Kidney epithelial cell (primary cell): ENCODE results near the gene ROR1. TPM values are rescaled to one million over a fixed set of nuclear protein-coding genes. Genes with fewer than 3 reads are reported as not detected.

ENCODE experiments used
- DNase-seq: peaks from one replicate; pipeline ENCODE4 v3.0.0-alpha.2; 2010; ENCODE audit warnings: low read depth
- H3K27me3 ChIP-seq: 2 replicates; pipeline ENCODE4 v1.6.0; 2011; ENCODE audit warnings: low read length; ENCODE audit not compliant: control insufficient read depth, insufficient read depth
- H3K36me3 ChIP-seq: 2 replicates; pipeline ENCODE4 v1.5.1; 2011; ENCODE audit warnings: low read length; ENCODE audit not compliant: control insufficient read depth, insufficient read depth
- H3K4me3 ChIP-seq: 2 replicates; pipeline ENCODE4 v1.5.1; 2011; ENCODE audit warnings: low read depth, mild to moderate bottlenecking, control low read depth, low read length
- total RNA-seq: library from RNA; depleted of rRNA; stranded (reverse); fragments of >200 nt; gene quantifications from 2 replicates; pipeline ENCODE4 v1.2.3, GENCODE V29; 2015
- TF ChIP-seq, protein P1 (sequence below): IDR thresholded peaks from 2 replicates; pipeline ENCODE4 v1.5.1; 2011; ENCODE audit warnings: mild to moderate bottlenecking, moderate library complexity, low read length, control low read depth, inconsistent platforms; ENCODE audit not compliant: insufficient read depth, poor library complexity, severe bottlenecking

Gene ROR1
- total RNA-seq, 1 donor from 2014 or later, result 21.5 TPM

DNA sequence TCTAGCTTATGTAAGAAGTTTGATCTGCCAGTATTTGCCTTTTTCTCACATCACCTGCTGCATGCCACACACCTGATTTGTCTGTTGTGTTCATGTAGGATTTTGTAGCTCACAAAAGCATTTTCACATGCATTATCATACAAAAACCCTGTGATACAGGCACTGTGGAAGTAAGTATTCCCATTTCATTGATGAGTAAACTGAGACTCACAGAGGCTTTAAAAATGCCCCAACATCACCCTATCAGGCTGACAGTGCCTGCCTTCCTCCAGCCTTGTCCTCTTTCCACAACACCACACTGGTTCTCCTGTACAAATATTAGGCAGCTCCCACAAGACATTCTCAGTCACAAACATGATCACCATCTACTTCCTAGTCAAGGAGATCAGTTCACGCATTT is 343.7 kb downstream of the ROR1 start:
- DNase-seq, result no peak
- Histone ChIP-seq H3K36me3 (no peaks in the 10 kb centered on the region), H3K4me3 (no peak overlapping the region), H3K27me3 (no peaks in the 10 kb centered on the region)
- TF ChIP-seq, protein P1, sequence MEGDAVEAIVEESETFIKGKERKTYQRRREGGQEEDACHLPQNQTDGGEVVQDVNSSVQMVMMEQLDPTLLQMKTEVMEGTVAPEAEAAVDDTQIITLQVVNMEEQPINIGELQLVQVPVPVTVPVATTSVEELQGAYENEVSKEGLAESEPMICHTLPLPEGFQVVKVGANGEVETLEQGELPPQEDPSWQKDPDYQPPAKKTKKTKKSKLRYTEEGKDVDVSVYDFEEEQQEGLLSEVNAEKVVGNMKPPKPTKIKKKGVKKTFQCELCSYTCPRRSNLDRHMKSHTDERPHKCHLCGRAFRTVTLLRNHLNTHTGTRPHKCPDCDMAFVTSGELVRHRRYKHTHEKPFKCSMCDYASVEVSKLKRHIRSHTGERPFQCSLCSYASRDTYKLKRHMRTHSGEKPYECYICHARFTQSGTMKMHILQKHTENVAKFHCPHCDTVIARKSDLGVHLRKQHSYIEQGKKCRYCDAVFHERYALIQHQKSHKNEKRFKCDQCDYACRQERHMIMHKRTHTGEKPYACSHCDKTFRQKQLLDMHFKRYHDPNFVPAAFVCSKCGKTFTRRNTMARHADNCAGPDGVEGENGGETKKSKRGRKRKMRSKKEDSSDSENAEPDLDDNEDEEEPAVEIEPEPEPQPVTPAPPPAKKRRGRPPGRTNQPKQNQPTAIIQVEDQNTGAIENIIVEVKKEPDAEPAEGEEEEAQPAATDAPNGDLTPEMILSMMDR, result no peak

DNA sequence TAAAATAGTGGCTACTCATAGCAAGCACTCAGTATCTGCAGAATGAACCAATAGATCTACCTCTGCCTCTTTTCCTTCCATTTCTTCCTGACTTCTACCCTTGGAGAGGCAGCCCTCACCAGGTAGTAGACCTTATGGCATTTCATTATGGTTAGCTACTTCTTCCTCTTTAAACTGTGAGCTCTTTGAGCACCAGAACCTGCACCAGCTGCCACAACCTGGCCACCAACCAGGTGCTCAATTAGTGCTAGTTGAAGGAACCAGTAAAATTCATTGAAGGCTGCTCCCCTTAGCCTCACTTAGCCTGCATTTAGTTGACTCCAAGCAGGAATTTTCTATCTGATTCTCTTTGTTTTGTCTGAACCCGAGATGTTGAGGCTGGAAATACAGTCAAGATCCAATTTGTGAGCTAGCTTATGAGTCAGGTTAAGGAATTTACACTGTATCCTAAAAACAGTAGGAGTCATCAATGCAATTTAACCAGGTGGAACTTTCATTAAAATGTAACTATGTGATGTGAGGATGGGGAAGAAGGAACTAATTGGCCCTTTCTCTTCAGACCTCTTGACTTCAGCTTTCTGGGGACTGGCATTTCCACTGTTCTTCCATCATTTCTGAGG is 348.1 kb downstream of the ROR1 start:
- TF ChIP-seq, protein P1, result no peak
- Histone ChIP-seq H3K36me3 (no peaks in the 10 kb centered on the region), H3K4me3 (no peak overlapping the region), H3K27me3 (no peaks in the 10 kb centered on the region)
- peak; percentile 72 for DNase-seq

DNA sequence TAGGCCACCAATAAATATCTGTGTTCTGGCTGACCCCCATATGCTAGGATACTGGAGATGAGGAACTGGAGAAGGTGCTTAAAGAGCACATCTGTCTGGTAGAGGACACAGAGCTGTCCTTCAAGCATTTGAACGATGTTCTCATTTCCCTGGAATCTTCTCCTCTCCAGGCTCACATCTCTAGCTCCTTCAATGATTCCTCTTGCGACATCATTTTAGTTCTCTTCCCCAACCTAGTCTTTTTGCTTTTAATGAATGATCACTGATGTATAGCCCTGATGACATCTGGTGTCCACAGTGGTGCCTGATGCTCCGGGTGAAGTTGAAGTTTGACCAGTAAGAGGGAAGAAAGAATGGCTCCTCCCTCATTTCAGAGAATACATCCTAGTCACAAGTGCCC is 348.8 kb downstream of the ROR1 start:
- TF ChIP-seq, protein P1, result no peak

DNA sequence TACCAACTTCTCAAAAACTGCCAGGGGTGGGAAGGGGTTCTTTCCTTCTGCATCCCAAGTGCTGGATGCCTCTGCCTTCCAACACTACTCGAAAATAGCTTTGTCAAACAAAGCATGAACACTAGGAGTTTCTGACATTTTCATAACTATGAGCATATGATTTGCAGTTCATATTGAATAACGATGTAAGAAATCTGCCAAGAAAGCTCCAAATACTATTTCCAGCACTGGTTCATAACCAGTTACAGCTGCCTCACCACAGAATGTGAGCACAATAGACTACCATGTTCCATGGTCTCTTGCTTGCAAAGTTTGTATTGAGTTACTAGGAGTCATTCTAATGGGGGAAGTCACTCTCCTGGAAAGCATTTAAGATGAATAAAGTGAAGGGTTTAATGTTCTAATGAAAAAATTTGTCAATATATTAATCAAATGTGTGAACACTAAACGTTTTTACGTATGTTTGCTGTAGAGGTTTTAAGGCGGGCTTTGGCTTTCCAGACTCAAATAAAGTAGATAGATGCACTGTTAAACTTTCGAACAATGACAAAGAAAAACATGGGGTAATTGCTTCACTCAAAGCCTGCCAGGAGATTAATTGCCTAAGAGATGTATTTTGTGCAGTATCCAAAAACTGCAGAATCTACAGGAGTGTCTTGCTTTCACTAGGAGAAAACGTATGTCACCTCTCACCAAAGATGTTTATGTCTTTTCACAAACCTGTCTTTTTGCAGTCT is 351.1 kb downstream of the ROR1 start:
- DNase-seq, result no peak
- H3K36me3 ChIP-seq, result no peaks in the 10 kb centered on the region
- TF ChIP-seq, protein P1, result no peak
- no peaks in the 10 kb centered on the region for H3K27me3 ChIP-seq
- no peak overlapping the region for H3K4me3 ChIP-seq

More for the DNA sequence above, 348.8 kb downstream of the ROR1 start:
- no peak for DNase-seq
- H3K4me3 ChIP-seq, result no peak overlapping the region
- no peaks in the 10 kb centered on the region for H3K27me3 ChIP-seq
- H3K36me3 ChIP-seq, result no peaks in the 10 kb centered on the region

DNA sequence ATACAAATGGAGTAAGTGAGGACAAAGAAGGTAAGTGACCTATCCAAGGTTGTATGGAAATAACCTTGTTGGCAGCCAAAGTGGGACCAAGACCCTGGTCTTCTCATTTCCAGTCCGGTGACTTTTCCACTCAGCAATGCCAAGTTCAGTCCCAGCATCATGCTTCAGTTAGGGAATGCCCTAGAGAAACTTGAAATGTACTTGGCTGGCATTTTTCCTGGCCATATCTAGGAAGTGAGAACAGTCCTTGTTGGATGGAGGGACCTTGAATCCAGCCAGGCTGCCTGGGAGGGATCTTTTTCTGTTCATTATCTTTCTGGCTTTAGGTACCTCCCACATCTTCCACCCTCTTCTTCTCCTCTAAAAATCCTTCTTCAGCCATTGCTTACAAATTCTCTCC is 352.8 kb downstream of the ROR1 start:
- no peaks in the 10 kb centered on the region for H3K27me3 ChIP-seq

More for the DNA sequence above, 352.8 kb downstream of the ROR1 start:
- TF ChIP-seq, protein P1, result no peak
- H3K4me3 ChIP-seq, result no peak overlapping the region
- DNase-seq, result no peak
- no peaks in the 10 kb centered on the region for H3K36me3 ChIP-seq
